Measurements from ENCODE around the gene HOXA9.

Gene HOXA9

GRCh38 chr7:27158436-27159265 lies 6.7 kb downstream of the HOXA9 start:
- Histone ChIP-seq H3K4me3 (replicated peaks; ENCODE audit: insufficient read depth, low read length) (no peak overlapping the region), H3K27ac (replicated peaks) (no peak overlapping the region), H3K27me3 (ENCODE audit: insufficient read depth, poor library complexity, severe bottlenecking) (peaks cover 57% of the 10 kb centered on the region)
- no peak for DNase-seq (ENCODE audit: low read depth in 1 of 2, low spot score in 1 of 2)
- TF ChIP-seq GABPA (IDR thresholded peaks at IDR 0.05; ENCODE audit: low read depth): no peak
- no peak for TF ChIP-seq POLR2AphosphoS5 (IDR thresholded peaks at IDR 0.05; ENCODE audit: low read depth)
- TF ChIP-seq CTCF (IDR thresholded peaks at IDR 0.05; ENCODE audit: insufficient read depth, low read length): no peak
- TF ChIP-seq REST (IDR thresholded peaks at IDR 0.05; ENCODE audit: insufficient replicate concordance, low read depth): no peak
- TF ChIP-seq SPI1 (IDR thresholded peaks at IDR 0.05; ENCODE audit: borderline replicate concordance, low read depth): no peak

- Histone ChIP-seq H3K27ac (replicated peaks) (no peak overlapping the region), H3K27me3 (ENCODE audit: insufficient read depth, poor library complexity, severe bottlenecking) (peaks cover 62% of the 10 kb centered on the region), H3K4me3 (replicated peaks; ENCODE audit: insufficient read depth, low read length) (no peak overlapping the region)
- DNase-seq (ENCODE audit: low read depth in 1 of 2, low spot score in 1 of 2): no peak
- TF ChIP-seq CTCF (IDR thresholded peaks at IDR 0.05; ENCODE audit: insufficient read depth, low read length) (no peak), REST (IDR thresholded peaks at IDR 0.05; ENCODE audit: insufficient replicate concordance, low read depth) (no peak), SPI1 (IDR thresholded peaks at IDR 0.05; ENCODE audit: borderline replicate concordance, low read depth) (no peak), GABPA (IDR thresholded peaks at IDR 0.05; ENCODE audit: low read depth) (no peak), POLR2AphosphoS5 (IDR thresholded peaks at IDR 0.05; ENCODE audit: low read depth) (no peak)
Measured at GRCh38 chr7:27157702-27158431, 7.5 kb downstream of the HOXA9 start.

GRCh38 chr7:27156916-27157701 lies 8.2 kb downstream of the HOXA9 start:
- TF ChIP-seq SPI1 (IDR thresholded peaks at IDR 0.05; ENCODE audit: borderline replicate concordance, low read depth): no peak
- no peak for TF ChIP-seq REST (IDR thresholded peaks at IDR 0.05; ENCODE audit: insufficient replicate concordance, low read depth)
- no peak for TF ChIP-seq CTCF (IDR thresholded peaks at IDR 0.05; ENCODE audit: insufficient read depth, low read length)
- TF ChIP-seq POLR2AphosphoS5 (IDR thresholded peaks at IDR 0.05; ENCODE audit: low read depth): no peak
- TF ChIP-seq GABPA (IDR thresholded peaks at IDR 0.05; ENCODE audit: low read depth): no peak
- H3K27me3 ChIP-seq (ENCODE audit: insufficient read depth, poor library complexity, severe bottlenecking): peaks cover 68% of the 10 kb centered on the region
- no peak for DNase-seq (ENCODE audit: low read depth in 1 of 2, low spot score in 1 of 2)
- H3K4me3 ChIP-seq (replicated peaks; ENCODE audit: insufficient read depth, low read length): no peak overlapping the region; the same call in 1 of the 2 replicates
- no peak overlapping the region for H3K27ac ChIP-seq (replicated peaks)
